Measurements from ENCODE around the gene CCDC167. TPM values are rescaled to one million over a fixed set of nuclear protein-coding genes. Genes with fewer than 3 reads are reported as not detected.
"Not testable (repeated sequence)": the region's sequence is repeated elsewhere in the genome, so short reads cannot be mapped to it uniquely, and the experiment has no call there.

Gene CCDC167
- total RNA-seq, 2 experiments from 2014 or later = 7.3 to 8.0 TPM

DNA sequence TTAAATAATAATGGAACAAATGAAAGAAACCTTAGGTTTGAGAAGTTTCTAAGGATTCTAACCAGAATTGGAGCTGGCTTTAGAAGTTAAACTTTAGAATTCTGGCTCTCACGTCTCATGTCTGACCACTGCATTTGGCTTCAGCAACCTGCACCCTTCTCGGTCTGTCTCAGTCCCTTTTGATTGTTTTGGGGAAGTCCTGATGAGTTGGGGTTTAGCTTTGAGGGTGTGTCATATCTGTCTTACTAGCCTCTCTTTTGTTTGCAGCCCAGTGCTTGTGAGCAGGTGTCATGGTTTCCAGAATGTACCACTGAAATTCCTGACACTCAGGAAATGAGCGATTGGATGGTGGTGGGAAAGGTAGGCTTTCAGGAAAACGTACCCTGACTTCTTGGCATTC, 49.7 kb downstream of the CCDC167 start:
- intact Hi-C loops (cut with DNase I, micrococcal nuclease) = no loop called here
- no peaks in the 10 kb centered on the region for H3K4me1 ChIP-seq (ENCODE audit: insufficient read depth, low read length)
- no peak overlapping the region for H3K4me3 Mint-ChIP-seq
- no peak overlapping the region for H3K27ac Mint-ChIP-seq
- H3K27me3 ChIP-seq (ENCODE audit: control insufficient read depth in 1 of 2, insufficient read depth in 2 of 2, low read length in 2 of 2) = no peaks in the 10 kb centered on the region
- H3K4me1 Mint-ChIP-seq (ENCODE audit: low read depth) = no peaks in the 10 kb centered on the region
- H3K4me3 ChIP-seq (ENCODE audit: low read length) = no peak overlapping the region
- POLR2A ChIA-PET = interaction anchor here (0.9 kb wide), 1 partner anchor 16 kb away, joined by 3 read pairs; no protein-coding TSS in a partner anchor
- H3K36me3 Mint-ChIP-seq (ENCODE audit: low read depth) = peaks cover 93% of the 10 kb centered on the region
- CTCF ChIA-PET = no interaction called here
- no peak overlapping the region for H3K27ac ChIP-seq (ENCODE audit: low read depth in 1 of 2, low read length in 2 of 2)
- peaks cover 90% of the 10 kb centered on the region for H3K36me3 ChIP-seq (ENCODE audit: insufficient read depth, low read length)
- no peak for ATAC-seq (ENCODE audit: poor library complexity)
- no peaks in the 10 kb centered on the region for H3K9me3 ChIP-seq (ENCODE audit: control insufficient read depth in 1 of 2, insufficient read depth in 1 of 2, low read length in 2 of 2)
- DNase-seq = no peak
- H3K9me3 Mint-ChIP-seq = no peaks in the 10 kb centered on the region
- TF ChIP-seq, protein P1, sequence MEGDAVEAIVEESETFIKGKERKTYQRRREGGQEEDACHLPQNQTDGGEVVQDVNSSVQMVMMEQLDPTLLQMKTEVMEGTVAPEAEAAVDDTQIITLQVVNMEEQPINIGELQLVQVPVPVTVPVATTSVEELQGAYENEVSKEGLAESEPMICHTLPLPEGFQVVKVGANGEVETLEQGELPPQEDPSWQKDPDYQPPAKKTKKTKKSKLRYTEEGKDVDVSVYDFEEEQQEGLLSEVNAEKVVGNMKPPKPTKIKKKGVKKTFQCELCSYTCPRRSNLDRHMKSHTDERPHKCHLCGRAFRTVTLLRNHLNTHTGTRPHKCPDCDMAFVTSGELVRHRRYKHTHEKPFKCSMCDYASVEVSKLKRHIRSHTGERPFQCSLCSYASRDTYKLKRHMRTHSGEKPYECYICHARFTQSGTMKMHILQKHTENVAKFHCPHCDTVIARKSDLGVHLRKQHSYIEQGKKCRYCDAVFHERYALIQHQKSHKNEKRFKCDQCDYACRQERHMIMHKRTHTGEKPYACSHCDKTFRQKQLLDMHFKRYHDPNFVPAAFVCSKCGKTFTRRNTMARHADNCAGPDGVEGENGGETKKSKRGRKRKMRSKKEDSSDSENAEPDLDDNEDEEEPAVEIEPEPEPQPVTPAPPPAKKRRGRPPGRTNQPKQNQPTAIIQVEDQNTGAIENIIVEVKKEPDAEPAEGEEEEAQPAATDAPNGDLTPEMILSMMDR (IDR thresholded peaks at IDR 0.05) = no peak
- no peaks in the 10 kb centered on the region for H3K27me3 Mint-ChIP-seq

DNA sequence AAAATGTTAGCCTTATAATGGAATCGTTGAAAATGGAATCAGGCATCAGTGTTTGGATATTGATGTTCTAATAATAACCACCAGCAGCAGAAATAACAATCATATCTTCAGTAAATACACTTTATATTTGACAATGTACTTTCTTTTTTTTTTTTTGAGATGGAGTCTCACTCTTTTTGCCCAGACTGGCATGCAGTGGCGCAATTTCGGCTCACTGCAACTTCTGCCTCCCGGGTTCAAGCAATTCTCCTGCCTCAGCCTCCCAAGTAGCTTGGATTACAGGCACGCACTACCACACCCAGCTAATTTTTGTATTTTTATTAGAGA, 56.5 kb downstream of the CCDC167 start:
- H3K4me1 Mint-ChIP-seq (ENCODE audit: low read depth) = peaks cover 43% of the 10 kb centered on the region
- DNase-seq; H3K9me3 Mint-ChIP-seq; ATAC-seq (ENCODE audit: poor library complexity); H3K9me3 ChIP-seq (ENCODE audit: control insufficient read depth in 1 of 2, insufficient read depth in 1 of 2, low read length in 2 of 2); H3K27me3 Mint-ChIP-seq; H3K4me1 ChIP-seq (ENCODE audit: insufficient read depth, low read length); POLR2A ChIA-PET; H3K27me3 ChIP-seq (ENCODE audit: control insufficient read depth in 1 of 2, insufficient read depth in 2 of 2, low read length in 2 of 2); intact Hi-C loops (cut with DNase I, micrococcal nuclease): not testable (repeated sequence)
- Histone ChIP-seq H3K27ac (ENCODE audit: low read depth in 1 of 2, low read length in 2 of 2) (peak overlapping the region in 1 of 2 donors; percentile 71), H3K4me3 (ENCODE audit: low read length) (peak overlapping the region; percentile 49), H3K36me3 (ENCODE audit: insufficient read depth, low read length) (peaks cover 59% of the 10 kb centered on the region)
- H3K36me3 Mint-ChIP-seq (ENCODE audit: low read depth) = peaks cover 82% of the 10 kb centered on the region
- peak overlapping the region; percentile 70 for H3K27ac Mint-ChIP-seq
- H3K4me3 Mint-ChIP-seq = peak overlapping the region; percentile 87
- CTCF ChIA-PET = interaction anchor here (0.6 to 1.2 kb wide), 2 partner anchors 10 to 15 kb away, joined by 3 read pairs; partner anchors contain the start of gene CMTR1

DNA sequence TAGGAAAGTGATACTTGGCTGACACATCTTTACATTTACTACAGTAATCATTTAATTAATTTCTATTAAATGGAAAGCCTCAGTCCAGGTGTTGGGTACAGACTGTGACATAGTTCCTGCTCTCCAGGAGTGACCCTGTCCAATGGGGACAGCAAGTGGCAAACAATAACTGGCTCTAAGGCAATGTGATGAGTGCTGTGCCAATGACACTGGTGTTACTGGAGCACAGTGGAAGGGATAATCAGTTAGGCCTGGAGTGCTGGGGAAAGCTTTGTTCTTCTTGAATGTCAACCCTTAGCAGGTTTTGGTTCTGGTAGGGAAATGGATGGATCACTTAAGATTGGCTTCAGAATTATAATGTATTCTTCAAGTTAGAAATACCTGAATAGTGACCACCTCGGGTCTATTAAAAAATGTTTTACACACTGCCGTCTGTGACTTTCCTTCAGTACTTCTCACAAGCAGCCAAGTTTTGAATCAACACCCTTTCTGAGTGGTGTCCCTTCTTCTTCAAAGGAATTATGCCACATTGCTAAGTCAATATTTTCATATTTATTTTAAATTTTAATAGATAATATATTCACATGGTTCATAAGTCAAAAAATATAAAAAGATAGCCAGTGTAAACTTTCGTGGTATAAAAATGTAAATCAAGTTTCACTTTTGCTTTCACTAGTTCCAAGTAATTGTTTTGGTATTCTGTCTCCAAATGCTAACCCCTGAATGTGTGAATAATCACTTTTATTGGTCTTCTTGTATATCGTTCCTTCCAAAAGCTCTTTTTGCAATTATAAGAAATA, 57.1 kb downstream of the CCDC167 start:
- Histone ChIP-seq H3K27ac (ENCODE audit: low read depth in 1 of 2, low read length in 2 of 2) (peak overlapping the region in 1 of 2 donors; percentile 71), H3K4me3 (ENCODE audit: low read length) (peak overlapping the region; percentile 49), H3K9me3 (ENCODE audit: control insufficient read depth in 1 of 2, insufficient read depth in 1 of 2, low read length in 2 of 2) (no peaks in the 10 kb centered on the region), H3K4me1 (ENCODE audit: insufficient read depth, low read length) (peaks cover 7% of the 10 kb centered on the region), H3K27me3 (ENCODE audit: control insufficient read depth in 1 of 2, insufficient read depth in 2 of 2, low read length in 2 of 2) (no peaks in the 10 kb centered on the region), H3K36me3 (ENCODE audit: insufficient read depth, low read length) (peaks cover 63% of the 10 kb centered on the region)
- H3K4me1 Mint-ChIP-seq (ENCODE audit: low read depth) = peaks cover 46% of the 10 kb centered on the region
- TF ChIP-seq, protein P1 (IDR thresholded peaks at IDR 0.05) = no peak
- peak overlapping the region; percentile 87 for H3K4me3 Mint-ChIP-seq
- intact Hi-C loops (cut with DNase I, micrococcal nuclease) = no loop called here
- peak overlapping the region; percentile 70 for H3K27ac Mint-ChIP-seq
- ChIA-PET POLR2A (interaction anchor here (1.0 to 1.6 kb wide), 2 partner anchors 9 to 11 kb away, joined by 3 to 11 read pairs; partner anchors contain the start of gene CMTR1), CTCF (interaction anchor here (0.9 kb wide), 1 partner anchor 9 kb away, joined by 3 read pairs; no protein-coding TSS in a partner anchor)
- DNase-seq (peak in 2 of 14 experiments; percentile 19 to 45), ATAC-seq (ENCODE audit: poor library complexity) (no peak)
- no peaks in the 10 kb centered on the region for H3K9me3 Mint-ChIP-seq
- H3K36me3 Mint-ChIP-seq (ENCODE audit: low read depth) = peaks cover 86% of the 10 kb centered on the region
- no peaks in the 10 kb centered on the region for H3K27me3 Mint-ChIP-seq
